ENCODE data around the gene DBX1.

DNA sequence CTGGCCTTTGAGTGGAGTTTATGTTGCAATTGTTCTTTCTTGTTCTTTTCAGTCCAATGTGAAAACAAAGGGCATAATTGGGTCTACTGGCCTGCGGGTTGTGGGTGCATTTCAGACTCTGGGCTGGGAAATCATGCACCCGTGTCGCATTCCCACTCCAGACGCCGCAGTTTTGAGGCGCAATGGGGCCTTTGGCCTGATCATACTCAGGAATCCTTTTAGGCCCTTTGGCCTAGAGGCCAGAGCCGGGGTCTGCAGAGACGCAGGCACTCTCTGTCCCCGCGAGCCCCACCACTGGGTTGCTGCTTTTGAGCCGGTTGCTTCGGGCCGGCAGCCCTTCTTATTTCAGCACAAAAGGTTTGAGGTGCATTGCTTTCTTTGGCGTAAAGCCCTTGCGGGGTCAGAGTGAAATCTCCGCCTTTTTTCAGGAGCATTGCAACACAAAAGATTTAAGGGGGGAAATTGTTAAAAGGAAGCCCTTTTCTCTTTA lies 48.4 kb upstream of the DBX1 start:
- TF ChIP-seq PHF21A (CRISPR knock-in tag; IDR thresholded peaks at IDR 0.05) (no peak), CTCF (CRISPR knock-in tag; IDR thresholded peaks at IDR 0.05) (no peak), ZBTB25 (CRISPR knock-in tag; IDR thresholded peaks at IDR 0.05) (no peak)
- TF ChIP-seq, protein P1, sequence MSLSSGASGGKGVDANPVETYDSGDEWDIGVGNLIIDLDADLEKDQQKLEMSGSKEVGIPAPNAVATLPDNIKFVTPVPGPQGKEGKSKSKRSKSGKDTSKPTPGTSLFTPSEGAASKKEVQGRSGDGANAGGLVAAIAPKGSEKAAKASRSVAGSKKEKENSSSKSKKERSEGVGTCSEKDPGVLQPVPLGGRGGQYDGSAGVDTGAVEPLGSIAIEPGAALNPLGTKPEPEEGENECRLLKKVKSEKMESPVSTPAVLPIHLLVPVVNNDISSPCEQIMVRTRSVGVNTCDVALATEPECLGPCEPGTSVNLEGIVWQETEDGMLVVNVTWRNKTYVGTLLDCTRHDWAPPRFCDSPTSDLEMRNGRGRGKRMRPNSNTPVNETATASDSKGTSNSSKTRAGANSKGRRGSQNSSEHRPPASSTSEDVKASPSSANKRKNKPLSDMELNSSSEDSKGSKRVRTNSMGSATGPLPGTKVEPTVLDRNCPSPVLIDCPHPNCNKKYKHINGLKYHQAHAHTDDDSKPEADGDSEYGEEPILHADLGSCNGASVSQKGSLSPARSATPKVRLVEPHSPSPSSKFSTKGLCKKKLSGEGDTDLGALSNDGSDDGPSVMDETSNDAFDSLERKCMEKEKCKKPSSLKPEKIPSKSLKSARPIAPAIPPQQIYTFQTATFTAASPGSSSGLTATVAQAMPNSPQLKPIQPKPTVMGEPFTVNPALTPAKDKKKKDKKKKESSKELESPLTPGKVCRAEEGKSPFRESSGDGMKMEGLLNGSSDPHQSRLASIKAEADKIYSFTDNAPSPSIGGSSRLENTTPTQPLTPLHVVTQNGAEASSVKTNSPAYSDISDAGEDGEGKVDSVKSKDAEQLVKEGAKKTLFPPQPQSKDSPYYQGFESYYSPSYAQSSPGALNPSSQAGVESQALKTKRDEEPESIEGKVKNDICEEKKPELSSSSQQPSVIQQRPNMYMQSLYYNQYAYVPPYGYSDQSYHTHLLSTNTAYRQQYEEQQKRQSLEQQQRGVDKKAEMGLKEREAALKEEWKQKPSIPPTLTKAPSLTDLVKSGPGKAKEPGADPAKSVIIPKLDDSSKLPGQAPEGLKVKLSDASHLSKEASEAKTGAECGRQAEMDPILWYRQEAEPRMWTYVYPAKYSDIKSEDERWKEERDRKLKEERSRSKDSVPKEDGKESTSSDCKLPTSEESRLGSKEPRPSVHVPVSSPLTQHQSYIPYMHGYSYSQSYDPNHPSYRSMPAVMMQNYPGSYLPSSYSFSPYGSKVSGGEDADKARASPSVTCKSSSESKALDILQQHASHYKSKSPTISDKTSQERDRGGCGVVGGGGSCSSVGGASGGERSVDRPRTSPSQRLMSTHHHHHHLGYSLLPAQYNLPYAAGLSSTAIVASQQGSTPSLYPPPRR (CRISPR knock-in tag; IDR thresholded peaks at IDR 0.05; ENCODE audit: borderline replicate concordance): no peak

Measured in HepG2 (cell line).